CD4-positive, alpha-beta T cell treated with Interferon alpha-2 for 1 hour (primary cell): ENCODE data around the gene UBR1.
"Not testable (repeated sequence)": the region's sequence is repeated elsewhere in the genome, so short reads cannot be mapped to it uniquely, and the experiment has no call there.

Experiments
- DNase-seq, 2 donors: peaks; one replicate each; pipeline ENCODE4 v3.0.0-alpha.2; 2020 to 2022

Gene UBR1

DNA sequence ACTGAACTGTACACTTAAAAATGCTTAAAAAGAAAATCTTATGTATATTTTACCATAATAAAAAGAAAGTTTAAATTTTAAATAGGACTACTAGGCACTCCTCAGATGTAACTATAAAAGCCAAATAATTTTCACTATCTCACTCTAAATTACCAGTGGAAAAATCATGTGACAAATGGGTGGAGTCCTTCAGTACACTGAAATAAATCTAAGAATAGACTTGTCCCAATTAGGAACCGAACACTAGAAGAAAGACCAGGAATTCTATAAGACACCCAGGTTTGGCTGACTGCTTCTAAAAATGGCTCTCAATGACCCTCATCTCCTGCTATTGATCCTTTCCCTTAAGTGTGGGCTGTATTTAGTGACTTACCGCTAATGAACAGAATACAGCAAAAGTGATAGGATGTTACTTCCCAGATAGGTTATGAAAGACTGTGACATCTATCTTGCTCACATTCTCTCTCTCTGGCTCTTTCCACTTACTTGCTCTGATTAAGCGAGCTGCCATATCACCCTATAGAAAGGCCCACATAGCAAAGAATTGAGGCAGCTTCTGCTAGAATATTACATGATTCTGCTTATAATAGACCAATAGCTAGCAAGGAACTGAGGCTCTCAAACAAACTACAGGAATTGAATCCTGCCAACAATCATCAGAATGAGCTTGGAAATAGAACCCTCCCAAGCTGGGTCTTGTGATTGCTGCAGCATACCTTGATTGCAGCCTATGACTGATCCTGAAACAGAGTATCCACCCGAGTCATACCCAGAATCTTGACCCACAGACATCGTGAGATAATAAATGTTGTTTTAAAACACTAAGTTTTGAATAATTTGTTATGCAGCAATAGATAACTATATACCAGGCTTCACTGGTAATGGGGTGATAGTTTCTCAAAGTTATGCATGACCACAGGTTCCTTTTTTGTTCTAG is 202.2 kb downstream of the UBR1 start:
- DNase-seq = no peak

DNA sequence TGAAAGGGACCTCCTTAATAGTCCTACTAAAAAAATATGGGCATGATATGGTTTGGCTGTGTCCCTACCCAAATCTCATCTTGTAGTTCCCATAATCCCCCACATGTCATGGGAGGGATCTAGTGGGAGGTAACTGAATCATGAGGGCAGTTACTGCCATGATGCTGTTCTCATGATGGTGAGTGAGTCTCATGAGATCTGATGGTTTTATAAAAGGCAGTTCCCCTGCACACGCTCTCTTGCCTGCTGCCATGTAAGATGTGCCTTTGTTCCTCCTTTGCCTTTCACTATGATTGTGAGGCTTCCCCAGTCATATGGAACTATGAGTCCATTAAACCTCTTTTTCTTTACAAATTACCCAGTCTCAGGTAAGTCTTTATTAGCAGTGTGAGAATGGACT is 211.9 kb downstream of the UBR1 start:
- DNase-seq = not testable (repeated sequence)
